OCI-LY7 (cell line): ENCODE measurements around the gene FITM1. TPM values are rescaled to one million over a fixed set of nuclear protein-coding genes. Genes with fewer than 3 reads are reported as not detected.

Source experiments
- BruUV-seq: library from RNA; stranded (reverse); fragments of 400-500 nt; replicated peaks from 2 replicates; lab custom pipeline; 2021; lab: Mats Ljungman, UMichigan
- CTCF ChIA-PET: fragments of 300-600 bp; sonication (Branson Sonifier 250); formaldehyde crosslinking; loops from one replicate; lab custom pipeline; 2022; ENCODE audit warnings: antibody characterized with exemption; ENCODE audit not compliant: unreplicated experiment; lab: Charles Lee
- POLR2A ChIA-PET: fragments of 300-600 bp; sonication (Branson Sonifier 250); formaldehyde crosslinking; loops from one replicate; lab custom pipeline; 2022; ENCODE audit warnings: antibody characterized with exemption; lab: Charles Lee
- DNase-seq: peaks from one replicate; pipeline ENCODE4 v3.0.0-alpha.2; 2015; ENCODE audit warnings: low spot score
- H2AFZ ChIP-seq: fragments of 200-600 bp; sonication (generic), shearing (Covaris generic); 2 replicates; pipeline ENCODE4 v1.6.1; 2014; ENCODE audit warnings: mild to moderate bottlenecking, antibody characterized with exemption, low read length, moderate library complexity
- H3K27ac ChIP-seq: fragments of 200-600 bp; sonication (generic); 2 replicates; pipeline ENCODE4 v1.5.1; 2014; ENCODE audit warnings: mixed run types, low read depth, mild to moderate bottlenecking, moderate library complexity, low read length, inconsistent platforms; ENCODE audit not compliant: poor library complexity, severe bottlenecking
- H3K36me3 ChIP-seq: fragments of 200-600 bp; sonication (generic); 2 replicates; pipeline ENCODE4 v1.6.1; 2014; ENCODE audit warnings: mild to moderate bottlenecking, antibody characterized with exemption, low read length, moderate library complexity, mixed read lengths; ENCODE audit not compliant: insufficient read depth
- H3K4me1 ChIP-seq: fragments of 200-600 bp; sonication (generic); 2 replicates; pipeline ENCODE4 v1.5.1; 2014; ENCODE audit warnings: mild to moderate bottlenecking, low read length; ENCODE audit not compliant: insufficient read depth, poor library complexity, severe bottlenecking
- H3K4me2 ChIP-seq: fragments of 200-600 bp; sonication (generic); 2 replicates; pipeline ENCODE4 v1.6.1; 2014; ENCODE audit warnings: mild to moderate bottlenecking, low read length
- H3K4me3 ChIP-seq: fragments of 200-600 bp; sonication (generic); 2 replicates; pipeline ENCODE4 v1.5.1; 2014; ENCODE audit warnings: mild to moderate bottlenecking, low read depth, low read length; ENCODE audit not compliant: poor library complexity, severe bottlenecking
- H3K79me2 ChIP-seq: fragments of 200-600 bp; sonication (generic); 2 replicates; pipeline ENCODE4 v1.6.1; 2016; ENCODE audit warnings: low read depth, mild to moderate bottlenecking, low read length, moderate library complexity, mixed read lengths; ENCODE audit not compliant: insufficient read depth
- H3K9me2 ChIP-seq: fragments of 200-600 bp; sonication (generic); 2 replicates; pipeline ENCODE4 v1.6.1; 2016; ENCODE audit warnings: mild to moderate bottlenecking, low read length, mixed read lengths; ENCODE audit not compliant: insufficient read depth
- H3K9me3 ChIP-seq: fragments of 200-600 bp; sonication (generic); 2 replicates; pipeline ENCODE4 v1.6.1; 2014; ENCODE audit warnings: mild to moderate bottlenecking, mixed run types, low read length, mixed read lengths
- H4K20me1 ChIP-seq: fragments of 200-600 bp; sonication (generic); 2 replicates; pipeline ENCODE4 v1.6.1; 2014; ENCODE audit warnings: mild to moderate bottlenecking, antibody characterized with exemption, low read length, moderate library complexity, mixed read lengths; ENCODE audit not compliant: insufficient read depth
- CTCF ChIP-seq: fragments of 200-600 bp; sonication (generic); conservative IDR thresholded peaks from 2 replicates; pipeline ENCODE4 v1.5.1; 2014; ENCODE audit warnings: mild to moderate bottlenecking, antibody characterized with exemption, low read length, moderate library complexity, mixed read lengths
- EZH2phosphoT487 ChIP-seq: fragments of 200-600 bp; sonication (generic); IDR thresholded peaks from 2 replicates; pipeline ENCODE4 v1.6.1; 2018; ENCODE audit warnings: low read depth, borderline replicate concordance, mild to moderate bottlenecking, mixed run types, antibody characterized with exemption, low read length, moderate library complexity, mixed read lengths
- intact Hi-C: fragments of 100-400 bp; cut with micrococcal nuclease; formaldehyde crosslinking; loops from one replicate; pipeline ENCODE4 v1.10.0; 2022; ENCODE audit not compliant: unreplicated experiment
- total RNA-seq, 2 experiments: library from RNA; depleted of rRNA in 1 of 2; stranded (reverse); fragments of >200 nt in 1 of 2; shearing (Covaris generic) in 1 of 2; gene quantifications; 2 replicates each; pipeline ENCODE4 v1.2.3, GENCODE V29; 2014 to 2022

The FITM1 gene
- total RNA-seq, 2 experiments from 2014 or later, result 0.28 to 0.97 TPM

GRCh38 chr14:24150567-24150966 lies 20.1 kb downstream of the FITM1 start:
- H3K4me1 ChIP-seq, result peaks cover 11% of the 10 kb centered on the region
- H3K27ac ChIP-seq, result no peak overlapping the region
- no peak overlapping the region for H2AFZ ChIP-seq
- POLR2A ChIA-PET, result interaction anchor here (0.6 to 1.1 kb wide), 2 partner anchors 55 to 829 kb away, joined by 3 to 4 read pairs; partner anchors contain the start of gene PABPN1
- H3K9me3 ChIP-seq, result no peaks in the 10 kb centered on the region
- no peaks in the 10 kb centered on the region for H4K20me1 ChIP-seq
- no TSS peak for BruUV-seq
- H3K79me2 ChIP-seq, result peaks cover 14% of the 10 kb centered on the region; the same call in 1 of the 2 replicates
- H3K36me3 ChIP-seq, result peaks cover 51% of the 10 kb centered on the region
- no peak for DNase-seq
- no peaks in the 10 kb centered on the region for H3K9me2 ChIP-seq
- H3K4me2 ChIP-seq, result no peak overlapping the region
- intact Hi-C loops, result no loop called here
- CTCF ChIA-PET, result interaction anchor here (2.2 kb wide), 1 partner anchor 11 kb away, joined by 6 read pairs; the partner anchor contains the start of gene IRF9
- H3K4me3 ChIP-seq, result no peak overlapping the region
- TF ChIP-seq CTCF, result no peak

GRCh38 chr14:24150993-24151392 lies 20.5 kb downstream of the FITM1 start:
- POLR2A ChIA-PET, result interaction anchor here (0.6 to 0.8 kb wide), 3 partner anchors 24 to 830 kb away, joined by 4 read pairs; partner anchors contain the start of genes DCAF11, NRL and PABPN1
- BruUV-seq, result no TSS peak

More at GRCh38 chr14:24150993-24151392, 20.5 kb downstream of the FITM1 start:
- Histone ChIP-seq H3K9me3 (no peaks in the 10 kb centered on the region), H3K36me3 (peaks cover 56% of the 10 kb centered on the region), H3K4me2 (no peak overlapping the region), H2AFZ (no peak overlapping the region), H3K79me2 (peaks cover 10% of the 10 kb centered on the region; the same call in 1 of the 2 replicates), H4K20me1 (no peaks in the 10 kb centered on the region), H3K27ac (no peak overlapping the region), H3K4me3 (no peak overlapping the region), H3K4me1 (peaks cover 8% of the 10 kb centered on the region), H3K9me2 (no peaks in the 10 kb centered on the region)
- CTCF ChIA-PET, result interaction anchor here (2.2 kb wide), 1 partner anchor 10 kb away, joined by 6 read pairs; the partner anchor contains the start of gene IRF9
- TF ChIP-seq EZH2phosphoT487 (no peak), CTCF (no peak)
- intact Hi-C loops, result no loop called here
- DNase-seq, result no peak
